GM12891 (cell line): Measurements from ENCODE around the gene LSM7.

Experiments used
- PAX5 ChIP-seq: IDR thresholded peaks from 2 replicates; pipeline ENCODE4 v1.6.1; 2011; ENCODE audit warnings: low read length, moderate library complexity, mild to moderate bottlenecking; ENCODE audit not compliant: insufficient read depth, severe bottlenecking
- POLR2A ChIP-seq: IDR thresholded peaks from 2 replicates; pipeline ENCODE4 v1.6.1; 2011; ENCODE audit warnings: low read depth, low read length, control low read depth
- POLR2AphosphoS5 ChIP-seq: IDR thresholded peaks from 2 replicates; pipeline ENCODE4 v1.6.1; 2011; ENCODE audit warnings: low read depth, low read length, control low read depth

DNA sequence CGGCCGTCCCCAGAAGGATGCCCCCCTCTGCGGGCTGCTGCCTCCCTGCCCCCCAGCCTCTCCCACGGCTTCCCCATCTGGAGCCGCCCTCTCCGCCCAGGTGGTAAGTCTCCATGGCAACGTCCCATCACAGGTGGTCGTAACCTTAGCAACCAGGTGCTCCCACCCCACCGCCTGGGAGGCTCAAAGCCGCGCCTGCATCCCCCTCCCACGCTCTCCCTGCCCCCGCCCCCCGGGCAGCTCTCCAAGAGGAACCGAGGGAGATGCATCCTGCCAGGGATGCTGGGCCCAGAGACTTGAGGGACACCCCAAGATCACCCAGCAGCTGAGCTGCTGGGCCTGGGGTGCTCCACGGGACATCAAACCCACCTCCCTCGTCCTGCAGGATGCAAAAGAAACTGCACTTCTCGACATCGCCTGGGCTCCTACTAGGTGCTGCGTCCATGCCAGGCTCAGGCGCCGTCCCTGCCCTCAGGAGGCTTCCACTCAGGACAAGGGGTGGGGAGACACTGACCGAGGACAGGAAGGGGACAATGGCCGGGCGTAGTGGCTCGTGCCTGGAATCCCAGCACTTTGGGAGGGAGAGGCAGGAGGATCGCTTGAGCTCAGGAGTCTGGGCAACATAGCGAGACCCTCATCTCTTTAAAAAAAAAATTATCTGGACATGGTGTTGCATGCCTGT, 15.4 kb downstream of the LSM7 start:
- TF ChIP-seq POLR2A (no peak), PAX5 (no peak), POLR2AphosphoS5 (no peak)
